CD14-positive monocyte (primary cell): Measurements from ENCODE around the gene AMY1A. TPM values are rescaled to one million over a fixed set of nuclear protein-coding genes. Genes with fewer than 3 reads are reported as not detected.
"Not testable (repeated sequence)": the region's sequence is repeated elsewhere in the genome, so short reads cannot be mapped to it uniquely, and the experiment has no call there.

Experiments used
- DNase-seq, 3 donors: peaks; one replicate each; pipeline ENCODE4 v3.0.0-alpha.2; 2011 to 2022
- H2AFZ ChIP-seq: 2 replicates; pipeline ENCODE4 v1.6.0; 2012; ENCODE audit warnings: mild to moderate bottlenecking, low read depth, low read length, inconsistent platforms; ENCODE audit not compliant: insufficient read depth, poor library complexity, severe bottlenecking
- H3K27ac ChIP-seq, 2 donors: 1 replicate in 1 of 2; 2 replicates in 1 of 2; pipeline ENCODE4 v1.5.1; 2012 to 2013; ENCODE audit warnings: low read length in 2 of 2, control low read depth in 1 of 2, inconsistent platforms in 1 of 2, low read depth in 1 of 2, mild to moderate bottlenecking in 1 of 2
- H3K27me3 ChIP-seq, 2 donors: one replicate each; pipeline versions ENCODE4 v1.6.0 to v1.6.1; 2011 to 2013; ENCODE audit warnings: low read length in 2 of 2; ENCODE audit not compliant: control insufficient read depth in 2 of 2, insufficient read depth in 2 of 2
- H3K36me3 ChIP-seq, 2 donors: replicated peaks in 1 of 2; 1 replicate in 1 of 2; 2 replicates in 1 of 2; pipeline versions ENCODE4 v1.5.1 to v1.6.1; 2012 to 2013; ENCODE audit warnings: low read length in 2 of 2, control low read depth in 1 of 2, inconsistent platforms in 1 of 2, mild to moderate bottlenecking in 1 of 2; ENCODE audit not compliant: insufficient read depth in 2 of 2, control insufficient read depth in 1 of 2
- H3K4me1 ChIP-seq, 2 donors: 1 replicate in 1 of 2; 2 replicates in 1 of 2; pipeline versions ENCODE4 v1.5.1 to v1.6.1; 2012 to 2013; ENCODE audit warnings: low read length in 2 of 2, control low read depth in 1 of 2, inconsistent platforms in 1 of 2, mild to moderate bottlenecking in 1 of 2, moderate library complexity in 1 of 2; ENCODE audit not compliant: insufficient read depth in 2 of 2, control insufficient read depth in 1 of 2
- H3K4me2 ChIP-seq: replicated peaks from 2 replicates; pipeline ENCODE3; 2012; ENCODE audit warnings: low read length, moderate library complexity, mild to moderate bottlenecking; ENCODE audit not compliant: poor library complexity, severe bottlenecking; ENCODE audit errors: extremely low read depth
- H3K4me3 ChIP-seq, 3 experiments: fragments of 200-600 bp in 1 of 3; sonication (generic) in 1 of 3; replicated peaks in 1 of 3; 1 replicate in 2 of 3; 2 replicates in 1 of 3; pipeline ENCODE4 v1.5.1; 2011 to 2013; ENCODE audit warnings: low read length in 3 of 3, mild to moderate bottlenecking in 3 of 3, control low read depth in 2 of 3, low read depth in 2 of 3, inconsistent platforms in 1 of 3, moderate library complexity in 1 of 3
- H3K79me2 ChIP-seq: 2 replicates; pipeline ENCODE4 v1.6.0; 2012; ENCODE audit warnings: mild to moderate bottlenecking, control low read depth, inconsistent platforms, low read length, moderate library complexity; ENCODE audit not compliant: insufficient read depth
- H3K9ac ChIP-seq: 2 replicates; pipeline ENCODE4 v1.6.0; 2017; ENCODE audit warnings: low read length, mild to moderate bottlenecking; ENCODE audit not compliant: insufficient read depth, poor library complexity, severe bottlenecking
- H3K9me3 ChIP-seq, 2 donors: replicated peaks in 1 of 2; 1 replicate in 1 of 2; 2 replicates in 1 of 2; pipeline versions ENCODE4 v1.5.1 to v1.6.1; 2012 to 2013; ENCODE audit warnings: low read length in 2 of 2, control low read depth in 1 of 2; ENCODE audit not compliant: control insufficient read depth in 1 of 2, insufficient read depth in 1 of 2
- H4K20me1 ChIP-seq: 2 replicates; pipeline ENCODE4 v1.6.0; 2012; ENCODE audit warnings: mild to moderate bottlenecking, low read length, control low read depth, moderate library complexity; ENCODE audit not compliant: insufficient read depth
- H3K27ac Mint-ChIP-seq, 7 donors: one replicate each; pipeline ENCODE4 v1.8.0; 2020; ENCODE audit warnings: mild to moderate bottlenecking in 7 of 7, mixed read lengths in 7 of 7, moderate library complexity in 6 of 7, inconsistent platforms in 2 of 7
- H3K27me3 Mint-ChIP-seq, 3 donors: one replicate each; pipeline ENCODE4 v1.8.0; 2021 to 2022; ENCODE audit warnings: low read depth in 3 of 3, mild to moderate bottlenecking in 3 of 3, mixed read lengths in 3 of 3, moderate library complexity in 3 of 3, inconsistent platforms in 1 of 3
- H3K36me3 Mint-ChIP-seq, 2 donors: one replicate each; pipeline ENCODE4 v1.8.0; 2020; ENCODE audit warnings: mixed read lengths in 2 of 2, inconsistent platforms in 1 of 2, mild to moderate bottlenecking in 1 of 2
- H3K4me1 Mint-ChIP-seq: one replicate; pipeline ENCODE4 v1.8.0; 2020; ENCODE audit warnings: mild to moderate bottlenecking, mixed read lengths
- H3K4me3 Mint-ChIP-seq, 2 donors: one replicate each; pipeline ENCODE4 v1.8.0; 2020; ENCODE audit warnings: mild to moderate bottlenecking in 2 of 2, mixed read lengths in 2 of 2, moderate library complexity in 1 of 2
- H3K9me3 Mint-ChIP-seq, 7 donors: one replicate each; pipeline ENCODE4 v1.8.0; 2020 to 2022; ENCODE audit warnings: mixed read lengths in 7 of 7, mild to moderate bottlenecking in 6 of 7, moderate library complexity in 6 of 7, inconsistent platforms in 2 of 7
- CTCF ChIP-seq: fragments of 200-600 bp; IDR thresholded peaks from one replicate; pipeline ENCODE4 v1.8.0; 2022; ENCODE audit warnings: antibody characterized with exemption, mild to moderate bottlenecking
- WGBS: methylation state at CpG from one replicate; pipeline ENCODE4 v1.1.5; 2013; ENCODE audit warnings: missing lambda C conversion rate; ENCODE audit not compliant: insufficient coverage; 5-methylcytosine and 5-hydroxymethylcytosine counted together
- intact Hi-C, 2 donors: fragments of 100-400 bp; cut with micrococcal nuclease; formaldehyde crosslinking; loops; one replicate each; pipeline versions ENCODE4 v1.15.0 to v1.15.1; 2023
- polyA minus RNA-seq: library from RNA; depleted of rRNA, polyadenylated mRNA; stranded (reverse); fragments of >200 nt; gene quantifications from 2 replicates; pipeline ENCODE4 v1.2.3, GENCODE V29; 2012
- polyA plus RNA-seq, 3 donors: library from polyadenylated mRNA; depleted of rRNA in 1 of 3; unstranded in 2 of 3; stranded (reverse) in 1 of 3; fragments of 300-500 nt in 2 of 3; fragments of >200 nt in 1 of 3; fragmentation: Illumina TruSeq in 2 of 3; gene quantifications; 1 replicate in 2 of 3; 2 replicates in 1 of 3; pipeline ENCODE4 v1.2.3, GENCODE V29; 2012 to 2021
- total RNA-seq, 12 experiments: library from RNA in 1 of 12; stranded (reverse) in 1 of 12; fragments of 120-200 nt in 1 of 12; gene quantifications; one replicate each; pipeline ENCODE4 v1.2.4 and lab custom pipeline; 2013 to 2026; ENCODE audit warnings: mixed read lengths in 6 of 12, inconsistent platforms in 1 of 12

The AMY1A gene
- total RNA-seq (2013), result not detected
- polyA plus RNA-seq (not detected), polyA minus RNA-seq (not detected in 2 replicates), total RNA-seq (lab: John Stamatoyannopoulos, UW) (0 to 0.12 (median 0) reads per million in 11 experiments)

- H3K36me3 ChIP-seq, H3K4me3 Mint-ChIP-seq, H3K4me1 ChIP-seq, H2AFZ ChIP-seq, H3K4me1 Mint-ChIP-seq, intact Hi-C loops, H3K27ac Mint-ChIP-seq, H3K27ac ChIP-seq, H4K20me1 ChIP-seq, H3K79me2 ChIP-seq, DNase-seq, H3K4me3 ChIP-seq, H3K36me3 Mint-ChIP-seq, H3K27me3 Mint-ChIP-seq, H3K4me2 ChIP-seq, H3K9ac ChIP-seq, H3K9me3 Mint-ChIP-seq, H3K9me3 ChIP-seq, H3K27me3 ChIP-seq: not testable (repeated sequence)
- WGBS, result no CpG with 5 or more reads among the region's 5 CpGs
Measured at GRCh38 chr1:103655460-103655859, at the start of gene AMY1A. Gene AMY1A (plus strand): TSS chr1:103655760. CDS start chr1:103656331, 571 bp downstream.

DNA sequence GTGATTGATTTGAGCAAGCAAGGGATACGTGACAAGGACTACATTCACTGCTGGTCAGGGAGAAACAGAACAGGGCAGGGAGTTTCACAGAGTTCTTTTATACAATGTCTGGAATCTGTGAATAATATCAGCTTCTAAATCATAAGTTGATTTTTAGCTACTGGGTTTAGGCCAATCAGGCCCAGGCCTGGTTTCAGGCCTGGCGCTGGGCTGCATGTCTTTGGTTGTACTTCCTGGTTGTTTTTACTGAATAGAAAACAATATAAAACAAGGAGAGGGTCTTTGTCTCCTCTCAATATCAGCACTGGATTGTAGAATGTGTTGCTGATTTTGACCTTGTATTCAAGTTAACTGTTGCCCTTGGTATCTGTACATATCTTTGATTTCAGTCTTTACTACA, 39.2 kb upstream of the AMY1A start:
- no CpG with 5 or more reads among the region's 2 CpGs for WGBS

DNA sequence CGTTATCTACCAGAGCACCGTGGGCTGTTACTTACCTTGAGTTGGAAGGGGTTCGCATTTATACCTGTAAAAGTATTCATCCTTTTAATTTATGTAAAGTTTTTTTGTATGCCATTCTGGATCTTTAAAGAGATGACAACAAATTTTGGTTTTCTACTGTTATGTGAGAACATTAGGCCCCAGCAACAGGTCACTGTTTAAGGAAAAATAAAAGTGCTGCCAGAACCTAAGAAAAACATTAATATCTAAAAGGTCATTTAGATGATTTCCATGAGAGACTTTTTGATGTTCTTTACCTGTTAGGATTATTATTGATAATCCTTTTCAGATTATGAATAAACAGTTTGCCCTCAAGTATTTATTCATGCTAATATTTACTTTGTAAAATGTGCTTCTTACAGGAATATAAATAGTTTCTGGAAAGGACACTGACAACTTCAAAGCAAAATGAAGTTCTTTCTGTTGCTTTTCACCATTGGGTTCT, 38.5 kb upstream of the AMY1A start, which contains the start of gene AMY2A:
Gene AMY2A, plus strand, starts transcription at position 434 of the 484 bp plus-strand sequence. Its CDS starts 14 bp downstream, at position 448.
- H3K36me3 ChIP-seq, H3K9me3 Mint-ChIP-seq: not testable (repeated sequence)

More for the DNA sequence above, 39.2 kb upstream of the AMY1A start:
- no peak overlapping the region for H3K4me3 ChIP-seq
- H3K36me3 ChIP-seq, result no peaks in the 10 kb centered on the region
- H3K27me3 ChIP-seq, result no peaks in the 10 kb centered on the region
- no peaks in the 10 kb centered on the region for H3K4me1 Mint-ChIP-seq
- H3K9me3 Mint-ChIP-seq, result peaks cover 0 to 5% (median 2%) of the 10 kb centered on the region in 7 donors
- H2AFZ ChIP-seq, result no peak overlapping the region
- no peak overlapping the region for H3K4me2 ChIP-seq
- intact Hi-C loops, result no loop called here
- no peak overlapping the region for H3K27ac ChIP-seq
- H3K27me3 Mint-ChIP-seq, result no peaks in the 10 kb centered on the region
- no peaks in the 10 kb centered on the region for H3K79me2 ChIP-seq
- H3K9me3 ChIP-seq, result no peaks in the 10 kb centered on the region
- no peaks in the 10 kb centered on the region for H4K20me1 ChIP-seq
- no peak overlapping the region for H3K4me3 Mint-ChIP-seq
- no peaks in the 10 kb centered on the region for H3K36me3 Mint-ChIP-seq
- peak overlapping the region in 1 of 7 donors; percentile 41 for H3K27ac Mint-ChIP-seq
- H3K9ac ChIP-seq, result no peak overlapping the region
- TF ChIP-seq CTCF, result no peak
- DNase-seq, result no peak
- H3K4me1 ChIP-seq, result no peaks in the 10 kb centered on the region

GRCh38 chr1:103627436-103627835, 28.1 kb upstream of the AMY1A start:
- H3K27ac ChIP-seq, H4K20me1 ChIP-seq, H3K4me1 Mint-ChIP-seq, H3K4me1 ChIP-seq, H3K9me3 Mint-ChIP-seq, H3K9ac ChIP-seq, H3K4me2 ChIP-seq, H3K27me3 Mint-ChIP-seq, H3K4me3 ChIP-seq, intact Hi-C loops, H3K79me2 ChIP-seq, H3K27me3 ChIP-seq, H3K27ac Mint-ChIP-seq, DNase-seq, H3K36me3 Mint-ChIP-seq, H3K36me3 ChIP-seq, H3K4me3 Mint-ChIP-seq, H3K9me3 ChIP-seq, H2AFZ ChIP-seq: not testable (repeated sequence)
- whole genome bisulfite sequencing, result no CpG with 5 or more reads among the region's 4 CpGs

More for the DNA sequence above, 38.5 kb upstream of the AMY1A start, which contains the start of gene AMY2A:
- H3K9me3 ChIP-seq, H4K20me1 ChIP-seq, H3K4me3 ChIP-seq, intact Hi-C loops, H3K36me3 Mint-ChIP-seq, H3K27me3 Mint-ChIP-seq, H3K4me1 Mint-ChIP-seq, H3K4me2 ChIP-seq, H2AFZ ChIP-seq, H3K9ac ChIP-seq, H3K27ac ChIP-seq, H3K27me3 ChIP-seq, H3K79me2 ChIP-seq, H3K4me3 Mint-ChIP-seq, DNase-seq, H3K4me1 ChIP-seq: not testable (repeated sequence)
- no CpG with 5 or more reads among the region's 3 CpGs for WGBS
- peak within 1 kb of the TSS in 1 of 7 donors; percentile 41 for H3K27ac Mint-ChIP-seq
